ENCODE measurements around the gene KCNH2.

The KCNH2 gene

DNA sequence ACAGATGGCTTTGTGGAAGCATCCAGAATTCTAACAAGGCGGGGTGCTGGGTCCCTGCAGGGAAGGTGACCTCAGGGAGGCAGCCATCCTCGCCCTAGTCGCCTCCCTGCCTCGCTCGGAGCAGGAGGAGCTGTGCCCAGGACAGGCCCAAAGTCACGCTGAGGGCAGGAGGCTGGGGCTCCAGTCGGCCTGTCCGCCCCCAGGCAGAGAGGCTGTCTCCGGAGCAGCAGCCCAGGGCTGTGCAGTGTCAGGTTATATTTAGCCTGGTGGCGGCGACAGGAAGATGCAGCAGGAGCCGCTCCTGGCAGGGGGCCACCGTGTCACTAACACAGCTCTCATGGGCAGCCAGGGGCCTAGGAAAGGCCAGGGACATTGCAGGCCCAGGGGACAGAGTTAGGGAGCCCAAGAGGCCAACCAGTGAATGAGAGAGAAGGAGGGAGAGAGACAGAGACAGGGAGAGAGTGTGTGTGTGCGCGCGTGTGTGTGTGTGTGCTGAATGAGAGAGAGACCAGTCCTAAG, 13.5 kb downstream of the KCNH2 start (continued):
- TF ChIP-seq ZBTB48 (tag by site-specific recombination; IDR thresholded peaks at IDR 0.05) (peak; percentile 86), ZIC2 (tag by site-specific recombination; IDR thresholded peaks at IDR 0.05) (peak; percentile 55; the same call in 1 of the 2 replicates), ZNF600 (tag by site-specific recombination; IDR thresholded peaks at IDR 0.05) (peak; percentile 21; the same call in 1 of the 2 replicates), PRDM1 (tag by site-specific recombination; IDR thresholded peaks at IDR 0.05) (0 out of 2 replicates have a peak, but pooled peaks have one; percentile 11), ZNF423 (tag by site-specific recombination; IDR thresholded peaks at IDR 0.05) (0 out of 2 replicates have a peak, but pooled peaks have one; percentile 8), ZBTB20 (tag by site-specific recombination; IDR thresholded peaks at IDR 0.05) (peak; percentile 50; the same call in 1 of the 2 replicates), MYNN (tag by site-specific recombination; IDR thresholded peaks at IDR 0.05; ENCODE audit: borderline replicate concordance) (0 out of 2 replicates have a peak, but pooled peaks have one; percentile 32), SP7 (tag by site-specific recombination; IDR thresholded peaks at IDR 0.05) (no peak)
- TF ChIP-seq, protein P1, sequence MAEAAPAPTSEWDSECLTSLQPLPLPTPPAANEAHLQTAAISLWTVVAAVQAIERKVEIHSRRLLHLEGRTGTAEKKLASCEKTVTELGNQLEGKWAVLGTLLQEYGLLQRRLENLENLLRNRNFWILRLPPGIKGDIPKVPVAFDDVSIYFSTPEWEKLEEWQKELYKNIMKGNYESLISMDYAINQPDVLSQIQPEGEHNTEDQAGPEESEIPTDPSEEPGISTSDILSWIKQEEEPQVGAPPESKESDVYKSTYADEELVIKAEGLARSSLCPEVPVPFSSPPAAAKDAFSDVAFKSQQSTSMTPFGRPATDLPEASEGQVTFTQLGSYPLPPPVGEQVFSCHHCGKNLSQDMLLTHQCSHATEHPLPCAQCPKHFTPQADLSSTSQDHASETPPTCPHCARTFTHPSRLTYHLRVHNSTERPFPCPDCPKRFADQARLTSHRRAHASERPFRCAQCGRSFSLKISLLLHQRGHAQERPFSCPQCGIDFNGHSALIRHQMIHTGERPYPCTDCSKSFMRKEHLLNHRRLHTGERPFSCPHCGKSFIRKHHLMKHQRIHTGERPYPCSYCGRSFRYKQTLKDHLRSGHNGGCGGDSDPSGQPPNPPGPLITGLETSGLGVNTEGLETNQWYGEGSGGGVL (tag by site-specific recombination; IDR thresholded peaks at IDR 0.05), result peak; percentile 50; the same call in 1 of the 2 replicates
- TF ChIP-seq, protein P2, sequence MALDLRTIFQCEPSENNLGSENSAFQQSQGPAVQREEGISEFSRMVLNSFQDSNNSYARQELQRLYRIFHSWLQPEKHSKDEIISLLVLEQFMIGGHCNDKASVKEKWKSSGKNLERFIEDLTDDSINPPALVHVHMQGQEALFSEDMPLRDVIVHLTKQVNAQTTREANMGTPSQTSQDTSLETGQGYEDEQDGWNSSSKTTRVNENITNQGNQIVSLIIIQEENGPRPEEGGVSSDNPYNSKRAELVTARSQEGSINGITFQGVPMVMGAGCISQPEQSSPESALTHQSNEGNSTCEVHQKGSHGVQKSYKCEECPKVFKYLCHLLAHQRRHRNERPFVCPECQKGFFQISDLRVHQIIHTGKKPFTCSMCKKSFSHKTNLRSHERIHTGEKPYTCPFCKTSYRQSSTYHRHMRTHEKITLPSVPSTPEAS (tag by site-specific recombination; IDR thresholded peaks at IDR 0.05), result peak; percentile 51; the same call in 1 of the 2 replicates
- TF ChIP-seq, protein P3, sequence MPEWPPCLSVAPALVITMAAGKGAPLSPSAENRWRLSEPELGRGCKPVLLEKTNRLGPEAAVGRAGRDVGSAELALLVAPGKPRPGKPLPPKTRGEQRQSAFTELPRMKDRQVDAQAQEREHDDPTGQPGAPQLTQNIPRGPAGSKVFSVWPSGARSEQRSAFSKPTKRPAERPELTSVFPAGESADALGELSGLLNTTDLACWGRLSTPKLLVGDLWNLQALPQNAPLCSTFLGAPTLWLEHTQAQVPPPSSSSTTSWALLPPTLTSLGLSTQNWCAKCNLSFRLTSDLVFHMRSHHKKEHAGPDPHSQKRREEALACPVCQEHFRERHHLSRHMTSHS (tag by site-specific recombination; IDR thresholded peaks at IDR 0.05), result no peak

DNA sequence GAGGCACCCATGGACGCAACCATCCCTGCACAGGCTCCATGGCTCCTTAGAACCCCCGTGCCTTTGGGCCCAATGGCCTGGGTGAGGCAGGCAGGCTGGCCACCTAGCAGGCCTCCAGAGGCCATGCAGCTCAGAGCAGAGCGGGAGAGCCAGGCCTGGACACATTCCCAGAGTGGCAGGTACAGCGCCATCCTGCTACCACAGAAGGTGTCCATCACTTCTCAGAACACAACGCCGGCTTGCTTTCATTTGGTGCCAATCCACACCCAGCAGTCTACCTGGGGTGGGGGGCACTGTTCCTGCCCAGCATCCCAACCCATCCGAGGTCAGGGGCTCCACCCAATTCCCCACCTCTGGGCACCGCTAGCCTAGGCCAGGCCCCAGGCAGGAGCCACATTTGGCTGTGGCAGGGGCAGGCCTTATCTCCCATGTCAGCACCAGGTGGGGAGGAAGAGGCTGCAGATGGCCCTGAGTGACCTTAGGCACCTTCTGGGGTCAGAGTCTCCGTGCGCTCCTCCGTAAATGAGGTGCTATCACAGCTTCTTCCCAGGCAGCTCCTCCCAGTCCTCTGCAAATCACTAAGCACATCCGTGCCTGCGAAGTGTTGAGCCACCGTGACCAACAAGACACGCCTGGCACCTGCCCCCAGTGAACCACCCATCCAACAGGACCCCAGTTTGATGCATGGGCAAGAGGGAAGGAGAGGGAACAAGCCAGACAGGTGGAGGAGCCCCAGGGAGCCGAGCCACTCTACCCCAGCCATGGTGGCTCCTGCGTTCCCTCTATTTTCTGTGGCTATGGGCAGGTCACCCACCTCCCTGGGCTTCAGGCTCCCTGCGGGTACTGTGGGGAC, 14.2 kb downstream of the KCNH2 start:
- Histone ChIP-seq H3K36me3 (ENCODE audit: control insufficient read depth in 2 of 2, insufficient read depth in 1 of 2, low read length in 2 of 2) (no peaks in the 10 kb centered on the region), H3K27ac (ENCODE audit: extremely low read depth, low read depth, low read length) (no peak overlapping the region), H3K4me1 (ENCODE audit: control insufficient read depth, insufficient read depth, low read length) (no peaks in the 10 kb centered on the region), H3K4me3 (ENCODE audit: low read depth, low read length) (no peak overlapping the region), H3K9me3 (ENCODE audit: control insufficient read depth, insufficient read depth, low read depth, low read length) (no peaks in the 10 kb centered on the region)
- CTCF ChIA-PET, result interaction anchor here (0.5 to 11.1 kb wide), 18 partner anchors 9 to 185 kb away, joined by 3 to 124 read pairs (median 6); partner anchors contain the start of genes ATG9B and NOS3
- POLR2A ChIA-PET, result interaction anchor here (1.6 kb wide), 1 partner anchor 15 kb away, joined by 4 read pairs; no protein-coding TSS in a partner anchor
- no peak for TF ChIP-seq IKZF3 (tag by site-specific recombination; IDR thresholded peaks at IDR 0.05)
- no peak for TF ChIP-seq ZNF155 (tag by site-specific recombination; IDR thresholded peaks at IDR 0.05)
- TF ChIP-seq KLF9 (tag by site-specific recombination; IDR thresholded peaks at IDR 0.05; ENCODE audit: low read depth), result no peak
- TF ChIP-seq SP3 (tag by site-specific recombination; IDR thresholded peaks at IDR 0.05), result no peak
- TF ChIP-seq, protein P4, sequence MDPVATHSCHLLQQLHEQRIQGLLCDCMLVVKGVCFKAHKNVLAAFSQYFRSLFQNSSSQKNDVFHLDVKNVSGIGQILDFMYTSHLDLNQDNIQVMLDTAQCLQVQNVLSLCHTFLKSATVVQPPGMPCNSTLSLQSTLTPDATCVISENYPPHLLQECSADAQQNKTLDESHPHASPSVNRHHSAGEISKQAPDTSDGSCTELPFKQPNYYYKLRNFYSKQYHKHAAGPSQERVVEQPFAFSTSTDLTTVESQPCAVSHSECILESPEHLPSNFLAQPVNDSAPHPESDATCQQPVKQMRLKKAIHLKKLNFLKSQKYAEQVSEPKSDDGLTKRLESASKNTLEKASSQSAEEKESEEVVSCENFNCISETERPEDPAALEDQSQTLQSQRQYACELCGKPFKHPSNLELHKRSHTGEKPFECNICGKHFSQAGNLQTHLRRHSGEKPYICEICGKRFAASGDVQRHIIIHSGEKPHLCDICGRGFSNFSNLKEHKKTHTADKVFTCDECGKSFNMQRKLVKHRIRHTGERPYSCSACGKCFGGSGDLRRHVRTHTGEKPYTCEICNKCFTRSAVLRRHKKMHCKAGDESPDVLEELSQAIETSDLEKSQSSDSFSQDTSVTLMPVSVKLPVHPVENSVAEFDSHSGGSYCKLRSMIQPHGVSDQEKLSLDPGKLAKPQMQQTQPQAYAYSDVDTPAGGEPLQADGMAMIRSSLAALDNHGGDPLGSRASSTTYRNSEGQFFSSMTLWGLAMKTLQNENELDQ (tag by site-specific recombination; IDR thresholded peaks at IDR 0.05; ENCODE audit: low read depth), result no peak
- TF ChIP-seq ZNF423 (tag by site-specific recombination; IDR thresholded peaks at IDR 0.05), result no peak
- TF ChIP-seq ZFP37 (tag by site-specific recombination; IDR thresholded peaks at IDR 0.05), result no peak
- TF ChIP-seq ZNF555 (tag by site-specific recombination; conservative IDR thresholded peaks at IDR 0.05), result no peak
- TF ChIP-seq, protein P5, sequence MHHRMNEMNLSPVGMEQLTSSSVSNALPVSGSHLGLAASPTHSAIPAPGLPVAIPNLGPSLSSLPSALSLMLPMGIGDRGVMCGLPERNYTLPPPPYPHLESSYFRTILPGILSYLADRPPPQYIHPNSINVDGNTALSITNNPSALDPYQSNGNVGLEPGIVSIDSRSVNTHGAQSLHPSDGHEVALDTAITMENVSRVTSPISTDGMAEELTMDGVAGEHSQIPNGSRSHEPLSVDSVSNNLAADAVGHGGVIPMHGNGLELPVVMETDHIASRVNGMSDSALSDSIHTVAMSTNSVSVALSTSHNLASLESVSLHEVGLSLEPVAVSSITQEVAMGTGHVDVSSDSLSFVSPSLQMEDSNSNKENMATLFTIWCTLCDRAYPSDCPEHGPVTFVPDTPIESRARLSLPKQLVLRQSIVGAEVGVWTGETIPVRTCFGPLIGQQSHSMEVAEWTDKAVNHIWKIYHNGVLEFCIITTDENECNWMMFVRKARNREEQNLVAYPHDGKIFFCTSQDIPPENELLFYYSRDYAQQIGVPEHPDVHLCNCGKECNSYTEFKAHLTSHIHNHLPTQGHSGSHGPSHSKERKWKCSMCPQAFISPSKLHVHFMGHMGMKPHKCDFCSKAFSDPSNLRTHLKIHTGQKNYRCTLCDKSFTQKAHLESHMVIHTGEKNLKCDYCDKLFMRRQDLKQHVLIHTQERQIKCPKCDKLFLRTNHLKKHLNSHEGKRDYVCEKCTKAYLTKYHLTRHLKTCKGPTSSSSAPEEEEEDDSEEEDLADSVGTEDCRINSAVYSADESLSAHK (tag by site-specific recombination; IDR thresholded peaks at IDR 0.05), result no peak
- no peak for TF ChIP-seq TCF7L2 (IDR thresholded peaks at IDR 0.05; ENCODE audit: borderline replicate concordance, low read depth, low read length)
- no peak for TF ChIP-seq ZNF23 (tag by site-specific recombination; IDR thresholded peaks at IDR 0.05; ENCODE audit: borderline replicate concordance)
- TF ChIP-seq ZNF610 (tag by site-specific recombination; IDR thresholded peaks at IDR 0.05; ENCODE audit: borderline replicate concordance), result no peak
- TF ChIP-seq HOXA7 (CRISPR knock-in tag; IDR thresholded peaks at IDR 0.05; ENCODE audit: borderline replicate concordance), result no peak
- TF ChIP-seq ZNF324 (tag by site-specific recombination; IDR thresholded peaks at IDR 0.05), result no peak

Data from HEK293 (cell line).